ENCODE results near the gene RABGAP1L.
"Not testable (repeated sequence)": the region's sequence is repeated elsewhere in the genome, so short reads cannot be mapped to it uniquely, and the experiment has no call there.

DNA sequence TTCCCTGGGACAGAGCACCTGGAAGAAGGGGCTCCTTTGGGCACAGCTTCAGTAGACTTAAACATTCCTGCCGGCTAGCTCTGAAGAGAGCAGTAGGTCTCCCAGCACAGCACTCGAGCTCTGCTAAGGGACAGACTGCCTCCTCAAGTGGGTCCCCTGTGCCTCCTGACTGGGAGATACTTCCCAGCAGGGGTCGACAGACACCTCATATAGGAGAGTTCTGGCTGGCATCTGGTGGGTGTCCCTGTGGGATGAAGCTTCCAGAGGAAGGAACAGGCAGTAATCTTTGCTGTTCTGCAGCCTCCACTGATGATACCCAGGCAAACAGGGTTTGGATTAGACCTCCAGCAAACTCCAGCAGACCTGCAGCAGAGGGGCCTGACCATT lies 14.9 kb upstream of the RABGAP1L start:
- TF ChIP-seq, protein P1, sequence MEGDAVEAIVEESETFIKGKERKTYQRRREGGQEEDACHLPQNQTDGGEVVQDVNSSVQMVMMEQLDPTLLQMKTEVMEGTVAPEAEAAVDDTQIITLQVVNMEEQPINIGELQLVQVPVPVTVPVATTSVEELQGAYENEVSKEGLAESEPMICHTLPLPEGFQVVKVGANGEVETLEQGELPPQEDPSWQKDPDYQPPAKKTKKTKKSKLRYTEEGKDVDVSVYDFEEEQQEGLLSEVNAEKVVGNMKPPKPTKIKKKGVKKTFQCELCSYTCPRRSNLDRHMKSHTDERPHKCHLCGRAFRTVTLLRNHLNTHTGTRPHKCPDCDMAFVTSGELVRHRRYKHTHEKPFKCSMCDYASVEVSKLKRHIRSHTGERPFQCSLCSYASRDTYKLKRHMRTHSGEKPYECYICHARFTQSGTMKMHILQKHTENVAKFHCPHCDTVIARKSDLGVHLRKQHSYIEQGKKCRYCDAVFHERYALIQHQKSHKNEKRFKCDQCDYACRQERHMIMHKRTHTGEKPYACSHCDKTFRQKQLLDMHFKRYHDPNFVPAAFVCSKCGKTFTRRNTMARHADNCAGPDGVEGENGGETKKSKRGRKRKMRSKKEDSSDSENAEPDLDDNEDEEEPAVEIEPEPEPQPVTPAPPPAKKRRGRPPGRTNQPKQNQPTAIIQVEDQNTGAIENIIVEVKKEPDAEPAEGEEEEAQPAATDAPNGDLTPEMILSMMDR (IDR thresholded peaks at IDR 0.05), result not testable (repeated sequence)
- not testable (repeated sequence) for TF ChIP-seq POLR2A (IDR thresholded peaks at IDR 0.05)

Measured in right lobe of liver (tissue), 4 donors.